Fibroblast of lung (primary cell): ENCODE results near the gene ANAPC13.

Experiments used
- EZH2 ChIP-seq: IDR thresholded peaks from 2 replicates; pipeline ENCODE4 v1.5.1; 2012; ENCODE audit warnings: low read length, control low read depth, mild to moderate bottlenecking; ENCODE audit errors: missing control alignments
- TF ChIP-seq, protein P1 (sequence below), 2 donors: IDR thresholded peaks in 1 of 2; conservative IDR thresholded peaks in 1 of 2; 1 replicate in 1 of 2; 2 replicates in 1 of 2; pipeline ENCODE4 v1.5.1; 2011 to 2012; ENCODE audit warnings: low read length in 2 of 2, control low read depth in 1 of 2, inconsistent platforms in 1 of 2, low read depth in 1 of 2, mild to moderate bottlenecking in 1 of 2

DNA sequence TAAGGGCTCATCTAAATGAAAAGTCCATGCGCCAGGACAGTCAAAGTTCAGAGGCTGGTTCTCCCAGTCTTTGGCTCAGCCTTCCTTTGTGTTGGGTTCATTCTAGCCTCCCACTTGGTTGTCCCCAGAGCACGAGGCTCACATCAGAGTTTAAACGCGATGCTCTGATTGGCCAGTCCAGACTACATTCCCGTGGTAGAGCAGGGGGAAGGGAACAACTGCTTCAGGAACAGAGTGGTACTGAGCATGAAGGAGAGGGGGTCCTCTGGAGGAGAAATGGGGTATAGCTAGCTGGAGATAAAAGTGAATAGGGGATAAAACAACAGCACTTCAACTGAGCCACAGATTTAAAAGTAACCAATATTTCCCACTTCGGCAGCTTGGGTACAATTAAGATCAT is 32.2 kb downstream of the ANAPC13 start:
- TF ChIP-seq, protein P1, sequence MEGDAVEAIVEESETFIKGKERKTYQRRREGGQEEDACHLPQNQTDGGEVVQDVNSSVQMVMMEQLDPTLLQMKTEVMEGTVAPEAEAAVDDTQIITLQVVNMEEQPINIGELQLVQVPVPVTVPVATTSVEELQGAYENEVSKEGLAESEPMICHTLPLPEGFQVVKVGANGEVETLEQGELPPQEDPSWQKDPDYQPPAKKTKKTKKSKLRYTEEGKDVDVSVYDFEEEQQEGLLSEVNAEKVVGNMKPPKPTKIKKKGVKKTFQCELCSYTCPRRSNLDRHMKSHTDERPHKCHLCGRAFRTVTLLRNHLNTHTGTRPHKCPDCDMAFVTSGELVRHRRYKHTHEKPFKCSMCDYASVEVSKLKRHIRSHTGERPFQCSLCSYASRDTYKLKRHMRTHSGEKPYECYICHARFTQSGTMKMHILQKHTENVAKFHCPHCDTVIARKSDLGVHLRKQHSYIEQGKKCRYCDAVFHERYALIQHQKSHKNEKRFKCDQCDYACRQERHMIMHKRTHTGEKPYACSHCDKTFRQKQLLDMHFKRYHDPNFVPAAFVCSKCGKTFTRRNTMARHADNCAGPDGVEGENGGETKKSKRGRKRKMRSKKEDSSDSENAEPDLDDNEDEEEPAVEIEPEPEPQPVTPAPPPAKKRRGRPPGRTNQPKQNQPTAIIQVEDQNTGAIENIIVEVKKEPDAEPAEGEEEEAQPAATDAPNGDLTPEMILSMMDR (conservative IDR thresholded peaks at IDR 0.05 in 1 of 2, IDR thresholded peaks at IDR 0.05 in 1 of 2; ENCODE audit: low read depth in 1 of 2, low read length in 2 of 2), result peak in 1 of 2 donors; percentile 19
- TF ChIP-seq EZH2, result no peak
